GM12873 (cell line): ENCODE measurements around the gene SIGLEC10.

Source experiments
- CTCF ChIP-seq: IDR thresholded peaks from 2 replicates; pipeline ENCODE4 v1.5.1; 2012; ENCODE audit warnings: low read depth, mild to moderate bottlenecking, moderate library complexity, low read length, control low read depth; ENCODE audit not compliant: insufficient read depth; ENCODE audit errors: missing control alignments

The SIGLEC10 gene

GRCh38 chr19:51364200-51365106 lies 53.0 kb downstream of the SIGLEC10 start:
- TF ChIP-seq CTCF: no peak

GRCh38 chr19:51361239-51361638 lies 56.2 kb downstream of the SIGLEC10 start:
- no peak for TF ChIP-seq CTCF
